HepG2 (cell line): Measurements from ENCODE around the gene CD151. TPM values are rescaled to one million over a fixed set of nuclear protein-coding genes. Genes with fewer than 3 reads are reported as not detected.

Source experiments
- ATAC-seq: fragments of 200-7000 bp; cut with Tn5 transposase; 3 replicates; pipeline ENCODE4 v1.9.1; 2020; ENCODE audit warnings: mild to moderate bottlenecking, moderate library complexity
- BruUV-seq: library from RNA; stranded (reverse); fragments of 400-500 nt; replicated peaks from 2 replicates; lab custom pipeline; 2021; lab: Mats Ljungman, UMichigan
- CTCF ChIA-PET: fragments of 300-600 bp; formaldehyde crosslinking; extraction: SDS; loops from one replicate; lab custom pipeline; 2021; ENCODE audit warnings: low total read pairs, inconsistent platforms, low intra/inter-chr PET ratio; lab: Yijun Ruan, JAX
- POLR2A ChIA-PET: fragments of 350-600 bp; sonication (Branson Sonifier 250); formaldehyde crosslinking; loops from one replicate; lab custom pipeline; 2020; ENCODE audit warnings: antibody characterized with exemption, inconsistent platforms; lab: Yijun Ruan, JAX
- DNase-seq: peaks from one replicate; pipeline ENCODE4 v3.0.0-alpha.2; 2015; ENCODE audit warnings: low spot score
- FAIRE-seq: peaks from 3 replicates; lab custom pipeline; 2011; peaks lifted over from hg19 to GRCh38; lab: Jason Lieb, UNC
- H2AFZ ChIP-seq: one replicate; pipeline ENCODE4 v1.6.1; 2011; ENCODE audit warnings: low read length, inconsistent platforms
- H3K27ac ChIP-seq: fragments of 300-600 bp; 3 replicates; pipeline ENCODE4 v1.8.0; 2011; ENCODE audit warnings: mixed run types, mild to moderate bottlenecking, mixed read lengths, low read length, inconsistent platforms; ENCODE audit not compliant: insufficient read depth; ENCODE audit errors: extremely low read length
- H3K27me3 ChIP-seq, 2 experiments: fragments of 200-600 bp in 1 of 2; 2 replicates in 1 of 2; 3 replicates in 1 of 2; pipeline versions ENCODE4 v1.6.0 to v1.8.0; 2011; ENCODE audit warnings: low read length in 2 of 2, mild to moderate bottlenecking in 2 of 2, moderate library complexity in 2 of 2, inconsistent platforms in 1 of 2; ENCODE audit not compliant: insufficient read depth in 2 of 2, control insufficient read depth in 1 of 2
- H3K36me3 ChIP-seq, 2 experiments: fragments of 200-600 bp in 1 of 2; replicated peaks in 1 of 2; 2 replicates in 1 of 2; 3 replicates in 1 of 2; pipeline versions ENCODE4 v1.5.1 to v1.8.0; 2011; ENCODE audit warnings: low read length in 2 of 2, inconsistent platforms in 1 of 2; ENCODE audit not compliant: insufficient read depth in 2 of 2, control insufficient read depth in 1 of 2
- H3K4me1 ChIP-seq: 2 replicates; pipeline ENCODE4 v1.5.1; 2012; ENCODE audit warnings: low read length, inconsistent platforms; ENCODE audit not compliant: insufficient read depth
- H3K4me2 ChIP-seq: 2 replicates; pipeline ENCODE4 v1.6.0; 2011; ENCODE audit warnings: low read depth, low read length, inconsistent platforms
- H3K4me3 ChIP-seq, 3 experiments: fragments of 200-600 bp in 1 of 3; sonication (generic), shearing (Covaris generic) in 1 of 3; replicated peaks in 1 of 3; 2 replicates each; pipeline ENCODE4 v1.5.1; 2011 to 2016; ENCODE audit warnings: low read length in 3 of 3, inconsistent platforms in 2 of 3, low read depth in 2 of 3, mild to moderate bottlenecking in 2 of 3, control low read depth in 1 of 3, mixed read lengths in 1 of 3; ENCODE audit not compliant: insufficient read depth in 1 of 3
- H3K79me2 ChIP-seq: one replicate; pipeline ENCODE4 v1.6.1; 2011; ENCODE audit warnings: low read length, inconsistent platforms; ENCODE audit not compliant: insufficient read depth
- H3K9ac ChIP-seq: 2 replicates; pipeline ENCODE4 v1.6.0; 2011; ENCODE audit warnings: mild to moderate bottlenecking, low read depth, low read length, inconsistent platforms; ENCODE audit not compliant: insufficient read depth
- H3K9me3 ChIP-seq: 2 replicates; pipeline ENCODE4 v1.5.1; 2012; ENCODE audit warnings: mild to moderate bottlenecking, low read length
- H4K20me1 ChIP-seq: 2 replicates; pipeline ENCODE4 v1.6.0; 2011; ENCODE audit warnings: inconsistent platforms, mild to moderate bottlenecking, low read length, moderate library complexity; ENCODE audit not compliant: insufficient read depth
- FOXM1 ChIP-seq: sonication (generic); formaldehyde crosslinking; IDR thresholded peaks from 2 replicates; pipeline ENCODE4 v1.5.0; 2020; ENCODE audit warnings: missing genetic modification reagents
- JUNB ChIP-seq: sonication (generic); formaldehyde crosslinking; IDR thresholded peaks from 2 replicates; pipeline ENCODE4 v1.8.0; 2022; ENCODE audit warnings: missing genetic modification reagents, mild to moderate bottlenecking, borderline replicate concordance
- LCORL ChIP-seq, 2 experiments: fragments of 450-650 bp in 1 of 2; sonication (generic) in 1 of 2; formaldehyde crosslinking in 1 of 2; IDR thresholded peaks; 2 replicates each; pipeline versions ENCODE4 v1.5.0 to v1.6.1; 2017 to 2020; ENCODE audit warnings: antibody characterized with exemption in 1 of 2, missing genetic modification reagents in 1 of 2
- ZBTB25 ChIP-seq: IDR thresholded peaks from 2 replicates; pipeline ENCODE4 v1.6.1; 2018; ENCODE audit warnings: missing genetic modification reagents
- ZFP82 ChIP-seq: sonication (generic); formaldehyde crosslinking; IDR thresholded peaks from 2 replicates; pipeline ENCODE4 v1.5.1; 2020; ENCODE audit warnings: mild to moderate bottlenecking, missing genetic modification reagents, borderline replicate concordance
- ZNF136 ChIP-seq: sonication (generic); formaldehyde crosslinking; IDR thresholded peaks from 2 replicates; pipeline ENCODE4 v1.8.1; 2022; ENCODE audit warnings: low read depth, mild to moderate bottlenecking, moderate library complexity, missing genetic modification reagents
- ZNF468 ChIP-seq: sonication (generic); formaldehyde crosslinking; IDR thresholded peaks from 2 replicates; pipeline ENCODE4 v1.8.0; 2022; ENCODE audit warnings: mild to moderate bottlenecking, moderate library complexity, missing genetic modification reagents
- ZNF660 ChIP-seq: sonication (generic); formaldehyde crosslinking; IDR thresholded peaks from 2 replicates; pipeline ENCODE4 v1.5.1; 2020; ENCODE audit warnings: mild to moderate bottlenecking, low read depth, missing genetic modification reagents, borderline replicate concordance
- WGBS: methylation state at CpG from one replicate; pipeline ENCODE4 v1.1.6; 2017; ENCODE audit warnings: low lambda C conversion rate; 5-methylcytosine and 5-hydroxymethylcytosine counted together
- in situ Hi-C: cut with HindIII; loops from 2 replicates; pipeline ENCODE4 v1.10.0; 2017; ENCODE audit warnings: low pct_unique_long_range_greater_than_20kb; ENCODE audit not compliant: extremely low pct_ligation_motif_present
- intact Hi-C: fragments of 100-400 bp; cut with micrococcal nuclease; formaldehyde crosslinking; loops from one replicate; pipeline ENCODE4 v1.10.0; 2022; ENCODE audit not compliant: unreplicated experiment
- polyA plus RNA-seq, 8 experiments: library from polyadenylated mRNA; depleted of rRNA in 3 of 8; stranded (reverse) in 7 of 8; unstranded in 1 of 8; fragments of >200 nt; fragmentation: Illumina TruSeq in 4 of 8; extraction: Trizol in 4 of 8; gene quantifications; 2 replicates each; pipeline versions ENCODE4 v1.2.1 to v1.2.3, GENCODE V29; 2011 to 2016; ENCODE audit warnings: low read depth in 4 of 8, missing spikeins in 1 of 8, mixed read lengths in 1 of 8; ENCODE audit not compliant: insufficient read depth in 1 of 8
- total RNA-seq, 5 experiments: library from RNA; depleted of rRNA; stranded (reverse); fragments of >200 nt; fragmentation: Illumina TruSeq; extraction: Trizol; gene quantifications; 2 replicates each; pipeline ENCODE4 v1.2.3, GENCODE V29; 2016; ENCODE audit warnings: low read depth in 1 of 5
- TF ChIP-seq, protein P1 (sequence below): sonication (generic); formaldehyde crosslinking; IDR thresholded peaks from 2 replicates; pipeline ENCODE4 v1.4.0; 2020; ENCODE audit warnings: mild to moderate bottlenecking, missing genetic modification reagents

The CD151 gene
- total and polyA plus RNA-seq, 2 of the 13 experiments (the other 11 are each of a cell fraction or from before 2014, with no cell fraction given) = 125 to 197 TPM

- no peak for ATAC-seq
Measured at GRCh38 chr11:877565-877964, 44.8 kb downstream of the CD151 start.

More at GRCh38 chr11:877565-877964, 44.8 kb downstream of the CD151 start:
- CTCF ChIA-PET = no interaction called here
- Histone ChIP-seq H3K4me3 (no peak overlapping the region), H2AFZ (no peak overlapping the region), H4K20me1 (no peaks in the 10 kb centered on the region), H3K27ac (no peak overlapping the region), H3K27me3 (no peaks in the 10 kb centered on the region), H3K36me3 (peaks cover 7 to 14% of the 10 kb centered on the region in 2 experiments; a peak in 3 of 5 replicates), H3K4me1 (no peaks in the 10 kb centered on the region), H3K4me2 (no peak overlapping the region), H3K9ac (no peak overlapping the region), H3K79me2 (no peaks in the 10 kb centered on the region), H3K9me3 (no peaks in the 10 kb centered on the region)
- intact Hi-C loops = no loop called here
- FAIRE-seq (no peak), DNase-seq (no peak)
- no peak for TF ChIP-seq ZNF136
- no peak for TF ChIP-seq ZNF660 (CRISPR knock-in tag)
- no peak for TF ChIP-seq JUNB
- TF ChIP-seq LCORL (IDR thresholded peaks at IDR 0.05) = no peak
- no peak for TF ChIP-seq LCORL (CRISPR knock-in tag; IDR thresholded peaks at IDR 0.05)
- no peak for TF ChIP-seq ZFP82
- no peak for TF ChIP-seq FOXM1 (CRISPR knock-in tag)
- TF ChIP-seq ZNF468 (CRISPR knock-in tag) = no peak
- TF ChIP-seq ZBTB25 (CRISPR knock-in tag) = no peak
- TF ChIP-seq, protein P1, sequence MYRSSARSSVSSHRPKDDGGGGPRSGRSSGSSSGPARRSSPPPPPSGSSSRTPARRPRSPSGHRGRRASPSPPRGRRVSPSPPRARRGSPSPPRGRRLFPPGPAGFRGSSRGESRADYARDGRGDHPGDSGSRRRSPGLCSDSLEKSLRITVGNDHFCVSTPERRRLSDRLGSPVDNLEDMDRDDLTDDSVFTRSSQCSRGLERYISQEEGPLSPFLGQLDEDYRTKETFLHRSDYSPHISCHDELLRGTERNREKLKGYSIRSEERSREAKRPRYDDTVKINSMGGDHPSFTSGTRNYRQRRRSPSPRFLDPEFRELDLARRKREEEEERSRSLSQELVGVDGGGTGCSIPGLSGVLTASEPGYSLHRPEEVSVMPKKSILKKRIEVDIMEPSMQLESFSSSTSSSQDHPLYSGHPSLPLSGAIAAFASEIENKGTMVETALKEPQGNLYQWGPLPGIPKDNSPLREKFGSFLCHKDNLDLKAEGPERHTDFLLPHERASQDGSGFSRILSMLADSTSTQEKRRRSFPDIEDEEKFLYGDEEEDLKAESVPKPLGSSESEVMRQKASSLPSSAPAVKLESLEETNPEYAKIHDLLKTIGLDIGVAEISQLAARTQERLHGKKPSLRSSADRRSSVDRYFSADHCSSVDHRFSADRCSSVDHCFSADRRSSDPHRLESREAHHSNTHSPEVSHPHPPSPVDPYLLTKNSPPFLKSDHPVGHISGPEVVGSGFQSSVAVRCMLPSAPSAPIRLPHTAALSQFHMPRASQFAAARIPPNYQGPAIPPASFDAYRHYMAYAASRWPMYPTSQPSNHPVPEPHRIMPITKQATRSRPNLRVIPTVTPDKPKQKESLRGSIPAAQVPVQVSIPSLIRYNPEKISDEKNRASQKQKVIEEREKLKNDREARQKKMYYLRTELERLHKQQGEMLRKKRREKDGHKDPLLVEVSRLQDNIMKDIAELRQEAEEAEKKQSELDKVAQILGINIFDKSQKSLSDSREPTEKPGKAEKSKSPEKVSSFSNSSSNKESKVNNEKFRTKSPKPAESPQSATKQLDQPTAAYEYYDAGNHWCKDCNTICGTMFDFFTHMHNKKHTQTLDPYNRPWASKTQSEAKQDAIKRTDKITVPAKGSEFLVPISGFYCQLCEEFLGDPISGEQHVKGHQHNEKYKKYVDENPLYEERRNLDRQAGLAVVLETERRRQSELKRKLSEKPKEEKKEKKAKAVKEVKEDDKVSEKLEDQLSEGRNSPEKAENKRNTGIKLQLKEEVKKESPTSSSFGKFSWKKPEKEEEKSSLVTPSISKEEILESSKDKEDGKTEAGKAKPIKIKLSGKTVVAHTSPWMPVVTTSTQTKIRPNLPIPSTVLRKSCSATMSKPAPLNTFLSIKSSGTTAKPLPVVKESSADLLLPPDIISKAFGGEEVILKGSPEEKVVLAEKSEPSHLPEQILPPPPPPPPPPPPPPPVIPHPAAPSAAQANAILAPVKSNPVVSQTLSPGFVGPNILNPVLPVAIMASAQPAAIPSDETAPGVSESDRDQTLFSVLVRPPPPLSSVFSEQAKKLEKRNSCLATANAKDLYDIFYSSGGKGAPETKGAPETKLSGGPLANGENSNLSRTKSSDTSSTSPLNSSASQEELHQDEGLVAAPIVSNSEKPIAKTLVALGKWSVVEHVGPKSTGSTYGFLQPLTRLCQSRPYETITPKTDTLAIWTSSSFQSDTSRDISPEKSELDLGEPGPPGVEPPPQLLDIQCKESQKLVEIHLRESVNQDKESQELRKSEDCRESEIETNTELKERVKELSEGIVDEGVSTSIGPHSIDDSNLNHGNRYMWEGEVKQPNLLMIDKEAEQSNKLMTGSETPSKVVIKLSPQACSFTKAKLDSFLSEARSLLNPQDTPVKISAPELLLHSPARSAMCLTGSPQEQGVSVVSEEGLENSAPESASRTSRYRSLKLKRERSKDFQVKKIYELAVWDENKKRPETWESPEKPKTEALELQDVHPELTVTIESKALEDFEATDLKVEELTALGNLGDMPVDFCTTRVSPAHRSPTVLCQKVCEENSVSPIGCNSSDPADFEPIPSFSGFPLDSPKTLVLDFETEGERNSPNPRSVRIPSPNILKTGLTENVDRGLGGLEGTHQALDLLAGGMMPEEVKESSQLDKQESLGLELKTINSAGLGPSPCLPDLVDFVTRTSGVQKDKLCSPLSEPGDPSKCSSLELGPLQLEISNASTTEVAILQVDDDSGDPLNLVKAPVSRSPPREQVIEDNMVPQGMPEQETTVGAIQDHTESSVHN (CRISPR knock-in tag) = no peak
- in situ Hi-C loops = no loop called here
- WGBS = 97% methylated on average over 10 of the region's 11 CpGs
- BruUV-seq = no TSS peak
- POLR2A ChIA-PET = no interaction called here
